GOT3 (cell line): ENCODE measurements around the gene GAS2.

Experiments
- DNase-seq: peaks from one replicate; lab custom pipeline; 2025; ENCODE audit warnings: mixed read lengths; lab: John Stamatoyannopoulos, UW

GAS2 gene

GRCh38 chr11:22728600-22729389 lies 62.4 kb downstream of the GAS2 start:
- no peak for DNase-seq

GRCh38 chr11:22730319-22730718 lies 63.9 kb downstream of the GAS2 start:
- no peak for DNase-seq

- no peak for DNase-seq
Observed at GRCh38 chr11:22732588-22732987, 66.2 kb downstream of the GAS2 start.

- no peak for DNase-seq
Observed at GRCh38 chr11:22733475-22734248, 67.3 kb downstream of the GAS2 start.

GRCh38 chr11:22734628-22735345 lies 68.4 kb downstream of the GAS2 start:
- no peak for DNase-seq

GRCh38 chr11:22742157-22742613 lies 75.8 kb downstream of the GAS2 start:
- DNase-seq: no peak

GRCh38 chr11:22749536-22749935 lies 83.1 kb downstream of the GAS2 start:
- DNase-seq: no peak

GRCh38 chr11:22752908-22753310 lies 86.5 kb downstream of the GAS2 start:
- DNase-seq: no peak

- no peak for DNase-seq
Observed at GRCh38 chr11:22753416-22753815, 87.0 kb downstream of the GAS2 start.

- no peak for DNase-seq
Observed at GRCh38 chr11:22761066-22761465, 94.7 kb downstream of the GAS2 start.

- DNase-seq: no peak
Observed at GRCh38 chr11:22763166-22763565, 96.8 kb downstream of the GAS2 start.

GRCh38 chr11:22764735-22765134 lies 98.3 kb downstream of the GAS2 start:
- DNase-seq: no peak

- DNase-seq: no peak
Observed at GRCh38 chr11:22768281-22768680, 101.9 kb downstream of the GAS2 start.

- DNase-seq: no peak
Observed at GRCh38 chr11:22769081-22769480, 102.7 kb downstream of the GAS2 start.

GRCh38 chr11:22774716-22775115 lies 108.3 kb downstream of the GAS2 start:
- no peak for DNase-seq

GRCh38 chr11:22775248-22775647 lies 108.8 kb downstream of the GAS2 start:
- no peak for DNase-seq

GRCh38 chr11:22778642-22779041 lies 112.2 kb downstream of the GAS2 start:
- DNase-seq: no peak

- no peak for DNase-seq
Observed at GRCh38 chr11:22779850-22780249, 113.4 kb downstream of the GAS2 start.

- no peak for DNase-seq
Observed at GRCh38 chr11:22780952-22781593, 114.7 kb downstream of the GAS2 start.

GRCh38 chr11:22785251-22785650 lies 118.8 kb downstream of the GAS2 start:
- DNase-seq: no peak

- no peak for DNase-seq
Observed at GRCh38 chr11:22786475-22786874, 120.1 kb downstream of the GAS2 start.

GRCh38 chr11:22787055-22787454 lies 120.6 kb downstream of the GAS2 start:
- no peak for DNase-seq
